ENCODE data around the gene HMCN1.
"Not testable (repeated sequence)": the region's sequence is repeated elsewhere in the genome, so short reads cannot be mapped to it uniquely, and the experiment has no call there.

The HMCN1 gene

GRCh38 chr1:185741551-185741950 is 7.4 kb downstream of the HMCN1 start:
- no peak for DNase-seq (ENCODE audit: low spot score)

GRCh38 chr1:185742403-185742802 is 8.2 kb downstream of the HMCN1 start:
- no peak for DNase-seq (ENCODE audit: low spot score)

- no peak for DNase-seq (ENCODE audit: low spot score)
Observed at GRCh38 chr1:185745165-185745564, 11.0 kb downstream of the HMCN1 start.

GRCh38 chr1:185759061-185759460 is 24.9 kb downstream of the HMCN1 start:
- DNase-seq (ENCODE audit: low spot score), result no peak

- no peak for DNase-seq (ENCODE audit: low spot score)
Observed at GRCh38 chr1:185761841-185762240, 27.6 kb downstream of the HMCN1 start.

- DNase-seq (ENCODE audit: low spot score), result no peak
Observed at GRCh38 chr1:185767508-185768120, 33.4 kb downstream of the HMCN1 start.

- DNase-seq (ENCODE audit: low spot score), result no peak
Observed at GRCh38 chr1:185768371-185768770, 34.2 kb downstream of the HMCN1 start.

GRCh38 chr1:185769136-185769535 is 34.9 kb downstream of the HMCN1 start:
- no peak for DNase-seq (ENCODE audit: low spot score)

- no peak for DNase-seq (ENCODE audit: low spot score)
Observed at GRCh38 chr1:185774394-185774793, 40.2 kb downstream of the HMCN1 start.

- no peak for DNase-seq (ENCODE audit: low spot score)
Observed at GRCh38 chr1:185775501-185775900, 41.3 kb downstream of the HMCN1 start.

- DNase-seq (ENCODE audit: low spot score), result no peak
Observed at GRCh38 chr1:185776522-185776921, 42.3 kb downstream of the HMCN1 start.

- not testable (repeated sequence) for DNase-seq (ENCODE audit: low spot score)
Observed at GRCh38 chr1:185783860-185784259, 49.7 kb downstream of the HMCN1 start.

- DNase-seq (ENCODE audit: low spot score), result no peak
Observed at GRCh38 chr1:185785586-185785985, 51.4 kb downstream of the HMCN1 start.

- no peak for DNase-seq (ENCODE audit: low spot score)
Observed at GRCh38 chr1:185786524-185786923, 52.3 kb downstream of the HMCN1 start.

GRCh38 chr1:185787238-185787637 is 53.0 kb downstream of the HMCN1 start:
- DNase-seq (ENCODE audit: low spot score), result no peak

- no peak for DNase-seq (ENCODE audit: low spot score)
Observed at GRCh38 chr1:185788386-185788785, 54.2 kb downstream of the HMCN1 start.

GRCh38 chr1:185789501-185790193 is 55.5 kb downstream of the HMCN1 start:
- DNase-seq (ENCODE audit: low spot score), result no peak

- no peak for DNase-seq (ENCODE audit: low spot score)
Observed at GRCh38 chr1:185790194-185790735, 56.1 kb downstream of the HMCN1 start.

GRCh38 chr1:185792040-185792439 is 57.8 kb downstream of the HMCN1 start:
- no peak for DNase-seq (ENCODE audit: low spot score)

- not testable (repeated sequence) for DNase-seq (ENCODE audit: low spot score)
Observed at GRCh38 chr1:185794495-185794894, 60.3 kb downstream of the HMCN1 start.

- no peak for DNase-seq (ENCODE audit: low spot score)
Observed at GRCh38 chr1:185795181-185795580, 61.0 kb downstream of the HMCN1 start.

- DNase-seq (ENCODE audit: low spot score), result no peak
Observed at GRCh38 chr1:185798505-185798904, 64.3 kb downstream of the HMCN1 start.

- no peak for DNase-seq (ENCODE audit: low spot score)
Observed at GRCh38 chr1:185803241-185803640, 69.0 kb downstream of the HMCN1 start.

GRCh38 chr1:185804206-185804605 is 70.0 kb downstream of the HMCN1 start:
- DNase-seq (ENCODE audit: low spot score), result no peak
